ENCODE data around the gene DUS1L.

- TF ChIP-seq CTCF (IDR thresholded peaks at IDR 0.05), result no peak
- no peak for TF ChIP-seq ZFX (IDR thresholded peaks at IDR 0.05; ENCODE audit: borderline replicate concordance)
These were observed 16.5 kb downstream of the DUS1L start for GRCh38 chr17:82049106-82049505.

Measured in 22Rv1 (cell line).